SK-N-MC (cell line): ENCODE data around the gene TBX1.

Source experiments
- EZH2 ChIP-seq: fragments of 200-600 bp; sonication (generic); IDR thresholded peaks from one replicate; pipeline ENCODE4 v1.6.1; 2017; ENCODE audit warnings: antibody characterized with exemption
- FOXP2 ChIP-seq: optimal IDR thresholded peaks from 2 replicates; pipeline ENCODE3; 2011; ENCODE audit warnings: mild to moderate bottlenecking, moderate library complexity; ENCODE audit not compliant: insufficient read depth; ENCODE audit errors: extremely low read length, control extremely low read depth
- POLR2AphosphoS5 ChIP-seq: IDR thresholded peaks from 2 replicates; pipeline ENCODE4 v1.6.1; 2012; ENCODE audit warnings: mild to moderate bottlenecking, low read depth, low read length, borderline replicate concordance

GRCh38 chr22:19717181-19717580 is 43.4 kb upstream of the TBX1 start:
- TF ChIP-seq EZH2 (no peak), POLR2AphosphoS5 (no peak), FOXP2 (no peak)
